Stomach (tissue), 9 donors: ENCODE data around the gene AADACL4. TPM values are rescaled to one million over a fixed set of nuclear protein-coding genes. Genes with fewer than 3 reads are reported as not detected.
A peak's percentile ranks its signal among the peaks of the same experiment; 100 is the strongest.

Experiments used
- DNase-seq, 2 donors: peaks; one replicate each; pipeline versions ENCODE4 v3.0.0 to v3.0.0-alpha.2; 2013 to 2019
- H3K27ac ChIP-seq, 5 donors: fragments of 200-600 bp in 4 of 5; sonication (generic) in 4 of 5; one replicate each; pipeline ENCODE4 v1.5.1; 2013 to 2019; ENCODE audit warnings: mild to moderate bottlenecking in 1 of 5, moderate library complexity in 1 of 5
- H3K27me3 ChIP-seq, 3 donors: fragments of 200-600 bp; sonication (generic); one replicate each; pipeline ENCODE4 v1.5.1; 2017 to 2019; ENCODE audit warnings: mixed run types in 1 of 3
- H3K36me3 ChIP-seq, 4 donors: fragments of 200-600 bp; sonication (generic); 1 replicate in 3 of 4; 2 replicates in 1 of 4; pipeline ENCODE4 v1.5.1; 2016 to 2019
- H3K4me1 ChIP-seq, 4 donors: fragments of 200-600 bp; sonication (generic); one replicate each; pipeline ENCODE4 v1.5.1; 2016 to 2019
- H3K4me3 ChIP-seq, 4 donors: fragments of 200-600 bp; sonication (generic) in 3 of 4; one replicate each; pipeline ENCODE4 v1.5.1; 2016 to 2019; ENCODE audit warnings: mild to moderate bottlenecking in 1 of 4
- H3K9me3 ChIP-seq, 4 donors: fragments of 200-600 bp; sonication (generic); one replicate each; pipeline ENCODE4 v1.5.1; 2016 to 2019
- EP300 ChIP-seq: sonication (generic); formaldehyde crosslinking; IDR thresholded peaks from one replicate; pipeline ENCODE4 v1.6.1; 2017; ENCODE audit warnings: antibody characterized with exemption
- POLR2A ChIP-seq, 4 donors: fragments of 450-650 bp; IDR thresholded peaks; one replicate each; pipeline ENCODE4 v1.6.1; 2016; ENCODE audit warnings: antibody characterized with exemption in 4 of 4, control low read depth in 2 of 4, mild to moderate bottlenecking in 1 of 4, moderate library complexity in 1 of 4
- POLR2AphosphoS5 ChIP-seq, 3 donors: sonication (generic); formaldehyde crosslinking; IDR thresholded peaks; one replicate each; pipeline ENCODE4 v1.6.1; 2016; ENCODE audit warnings: antibody characterized with exemption in 3 of 3
- WGBS, 5 donors: extraction: QIAGEN DNeasy Blood & Tissue Kit in 3 of 5; methylation state at CpG; one replicate each; pipeline versions ENCODE4 v1.1.5 to v1.1.7; 2013 to 2018; 5-methylcytosine and 5-hydroxymethylcytosine counted together
- intact Hi-C: fragments of 100-400 bp; cut with DNase I; formaldehyde crosslinking; loops from one replicate; pipeline ENCODE4 v1.15.1; 2023; ENCODE audit warnings: low total_unique reads
- polyA plus RNA-seq, 3 donors: library from polyadenylated mRNA; stranded (reverse); fragments of 200-250 nt; gene quantifications; one replicate each; pipeline ENCODE4 v1.2.3, GENCODE V29; 2013
- total RNA-seq, 5 donors: library from RNA; depleted of rRNA; stranded (reverse); fragments of >200 nt; gene quantifications; one replicate each; pipeline versions ENCODE4 v1.1.0 to v1.2.3, GENCODE V29; 2014 to 2016
- TF ChIP-seq, protein P1 (sequence below), 7 experiments: fragments of 450-650 bp in 4 of 7; fragments of 200-600 bp in 3 of 7; sonication (generic) in 3 of 7; IDR thresholded peaks; one replicate each; pipeline ENCODE4 v1.5.1; 2016 to 2019; ENCODE audit warnings: antibody characterized with exemption in 7 of 7, control low read depth in 2 of 7, mild to moderate bottlenecking in 1 of 7
- donor health status: healthy with polysubstance abuse.
- donor health status: Bipolar disorder and iron deficiency.
- donor health status: healthy.

AADACL4 gene
- total and polyA plus RNA-seq, 8 donors, result not detected

DNA sequence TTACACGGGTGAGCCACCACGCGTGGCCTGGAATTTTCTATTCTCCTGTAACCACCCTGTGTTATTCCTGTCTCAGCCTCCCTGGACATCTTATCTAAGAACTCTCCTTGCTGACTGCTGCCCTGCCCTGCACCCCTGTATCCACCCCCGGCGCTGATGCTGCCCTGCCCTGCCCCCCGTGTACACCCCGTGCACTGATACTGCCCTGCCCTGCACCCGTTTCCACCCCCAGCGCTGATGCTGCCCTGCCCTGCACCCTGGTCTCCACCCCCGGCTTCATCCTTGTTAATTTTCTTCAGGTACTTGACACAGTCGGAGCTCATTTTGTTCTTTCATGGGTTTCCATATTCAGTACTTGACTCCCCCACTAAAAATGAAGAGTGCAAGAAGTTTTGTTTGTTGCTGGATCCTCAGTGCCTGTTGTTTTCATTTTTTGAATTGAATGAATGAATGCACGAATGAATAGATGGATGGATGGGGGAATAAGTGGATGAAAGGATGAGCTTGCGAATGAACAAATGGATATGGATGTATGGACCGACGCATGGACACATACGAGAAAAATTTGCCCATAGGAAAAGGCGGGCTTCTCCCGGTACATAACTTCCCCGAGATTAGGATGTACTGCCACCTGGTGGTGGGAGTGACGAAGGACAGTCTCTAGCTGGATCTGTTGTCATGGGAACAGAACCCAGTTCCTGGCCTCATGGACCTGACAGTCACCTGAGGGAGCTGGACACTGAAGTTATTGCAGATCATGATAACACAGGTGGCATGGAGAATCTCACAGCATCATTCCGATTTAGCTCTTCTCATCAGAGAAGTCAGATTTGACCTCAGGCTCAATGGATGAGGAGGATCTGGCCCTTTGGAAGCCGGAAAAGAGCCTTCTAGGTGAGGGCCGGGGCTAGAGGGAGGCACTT is 14.9 kb downstream of the AADACL4 start:
- WGBS, 5 donors, result 33 to 37% (median 36%) methylated on average over 23 of the region's 23 CpGs
- Histone ChIP-seq H3K9me3 (peaks cover 0 to 9% (median 7%) of the 10 kb centered on the region in 4 donors), H3K36me3 (no peaks in the 10 kb centered on the region), H3K27me3 (no peaks in the 10 kb centered on the region), H3K4me1 (peaks cover 0 to 9% (median 7%) of the 10 kb centered on the region in 4 donors), H3K4me3 (no peak overlapping the region), H3K27ac (no peak overlapping the region)
- TF ChIP-seq, protein P1, sequence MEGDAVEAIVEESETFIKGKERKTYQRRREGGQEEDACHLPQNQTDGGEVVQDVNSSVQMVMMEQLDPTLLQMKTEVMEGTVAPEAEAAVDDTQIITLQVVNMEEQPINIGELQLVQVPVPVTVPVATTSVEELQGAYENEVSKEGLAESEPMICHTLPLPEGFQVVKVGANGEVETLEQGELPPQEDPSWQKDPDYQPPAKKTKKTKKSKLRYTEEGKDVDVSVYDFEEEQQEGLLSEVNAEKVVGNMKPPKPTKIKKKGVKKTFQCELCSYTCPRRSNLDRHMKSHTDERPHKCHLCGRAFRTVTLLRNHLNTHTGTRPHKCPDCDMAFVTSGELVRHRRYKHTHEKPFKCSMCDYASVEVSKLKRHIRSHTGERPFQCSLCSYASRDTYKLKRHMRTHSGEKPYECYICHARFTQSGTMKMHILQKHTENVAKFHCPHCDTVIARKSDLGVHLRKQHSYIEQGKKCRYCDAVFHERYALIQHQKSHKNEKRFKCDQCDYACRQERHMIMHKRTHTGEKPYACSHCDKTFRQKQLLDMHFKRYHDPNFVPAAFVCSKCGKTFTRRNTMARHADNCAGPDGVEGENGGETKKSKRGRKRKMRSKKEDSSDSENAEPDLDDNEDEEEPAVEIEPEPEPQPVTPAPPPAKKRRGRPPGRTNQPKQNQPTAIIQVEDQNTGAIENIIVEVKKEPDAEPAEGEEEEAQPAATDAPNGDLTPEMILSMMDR (IDR thresholded peaks at IDR 0.05), result peak in 6 of 7 experiments; percentile 58 to 98 (median 94)
- TF ChIP-seq EP300 (no peak), POLR2AphosphoS5 (IDR thresholded peaks at IDR 0.05) (peak in 1 of 3 donors; percentile 59)
- DNase-seq, result peak; percentile 82 to 92
- intact Hi-C loops, result loop anchor here (10.0 kb wide), 2 partner anchors 344 to 544 kb away; no protein-coding TSS in a partner anchor

DNA sequence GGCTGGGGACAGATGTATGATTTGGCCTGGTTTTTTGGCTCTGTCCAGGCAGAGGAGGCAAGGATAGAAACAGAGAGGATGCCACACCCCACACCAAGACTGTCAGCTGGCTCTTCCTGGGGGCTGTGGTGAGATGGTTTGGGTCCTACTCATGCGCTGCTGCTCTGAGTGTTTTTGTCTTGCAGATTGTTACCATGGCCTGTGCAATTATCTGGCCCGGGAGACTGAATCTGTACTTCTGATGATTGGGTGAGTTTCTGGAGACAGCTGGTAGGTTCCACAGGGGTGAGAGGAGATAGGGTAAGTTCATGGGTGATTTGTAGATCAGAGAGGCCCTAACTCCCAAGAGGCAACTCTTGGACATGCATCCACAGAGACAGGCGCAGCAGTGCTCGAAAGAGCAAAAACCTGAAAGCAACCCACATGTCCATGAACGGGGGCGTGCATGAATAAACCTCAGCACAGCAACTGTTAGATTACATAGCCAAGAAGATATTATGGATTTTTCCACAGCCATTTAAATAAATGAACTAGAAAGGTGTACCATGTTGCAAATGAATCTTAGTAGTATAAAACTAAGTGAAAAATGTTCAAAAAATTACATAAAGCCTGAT is 17.8 kb downstream of the AADACL4 start:
- TF ChIP-seq POLR2AphosphoS5 (IDR thresholded peaks at IDR 0.05) (no peak), POLR2A (IDR thresholded peaks at IDR 0.05) (no peak), EP300 (no peak)
- TF ChIP-seq, protein P1 (IDR thresholded peaks at IDR 0.05), result no peak
- Histone ChIP-seq H3K4me3 (no peak overlapping the region), H3K36me3 (no peaks in the 10 kb centered on the region), H3K27me3 (no peaks in the 10 kb centered on the region), H3K9me3 (peaks cover 0 to 9% (median 7%) of the 10 kb centered on the region in 4 donors), H3K27ac (no peak overlapping the region), H3K4me1 (peaks cover 0 to 9% (median 5%) of the 10 kb centered on the region in 4 donors)
- intact Hi-C loops, result no loop called here
- 88 to 94% (median 89%) methylated on average over 5 to 6 of the region's 6 CpGs for WGBS, 5 donors
- no peak for DNase-seq

DNA sequence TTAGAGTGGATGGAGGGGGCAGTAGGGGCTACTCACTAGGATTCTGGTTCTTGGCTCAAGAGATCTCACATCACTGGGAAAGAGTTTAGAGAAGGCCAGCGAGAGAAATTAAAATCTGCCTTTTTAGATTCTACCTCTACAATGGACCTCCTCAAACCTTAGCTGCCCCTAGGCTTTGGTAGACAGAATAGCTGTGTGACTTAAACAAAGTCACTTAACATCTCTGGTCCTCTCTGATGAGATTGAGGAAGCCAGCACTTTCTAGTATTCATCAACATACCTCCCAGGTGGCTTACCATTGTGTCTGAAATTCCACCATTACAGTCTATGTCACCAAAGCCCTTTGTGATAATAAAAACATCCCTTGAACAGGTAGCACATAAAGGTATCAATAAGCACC is 18.7 kb downstream of the AADACL4 start:
- TF ChIP-seq EP300 (no peak), POLR2A (IDR thresholded peaks at IDR 0.05) (no peak), POLR2AphosphoS5 (IDR thresholded peaks at IDR 0.05) (no peak)
- TF ChIP-seq, protein P1 (IDR thresholded peaks at IDR 0.05), result no peak
- H3K36me3 ChIP-seq, result no peaks in the 10 kb centered on the region
- intact Hi-C loops, result no loop called here
- WGBS, 5 donors, result 86 to 100% (median 90%) methylated on average over 1 of the region's 1 CpG
- H3K4me3 ChIP-seq, result no peak overlapping the region
- H3K27ac ChIP-seq, result no peak overlapping the region
- no peak for DNase-seq
- H3K27me3 ChIP-seq, result no peaks in the 10 kb centered on the region
- H3K9me3 ChIP-seq, result peaks cover 0 to 9% (median 7%) of the 10 kb centered on the region in 4 donors
- peaks cover 0 to 9% (median 5%) of the 10 kb centered on the region in 4 donors for H3K4me1 ChIP-seq

DNA sequence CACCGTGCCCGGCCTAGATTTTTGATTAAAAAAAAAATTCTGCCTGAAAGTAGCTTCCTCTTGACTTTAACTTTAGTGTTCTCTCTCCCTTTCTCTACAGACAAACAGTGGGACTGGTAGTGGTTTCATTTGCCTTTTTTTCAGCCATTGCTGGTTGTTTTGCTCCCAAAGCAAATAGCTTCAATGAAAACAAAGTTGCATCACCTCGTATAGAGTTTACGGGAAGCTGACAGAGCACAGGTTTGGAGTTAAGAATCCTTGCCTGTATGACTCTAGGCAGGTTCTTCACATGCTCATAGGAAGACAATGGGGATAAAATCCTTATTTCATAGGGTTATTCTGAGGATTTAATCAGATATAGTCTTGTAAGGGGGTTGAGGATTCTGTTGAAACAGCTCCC is 21.6 kb downstream of the AADACL4 start:
- no peak overlapping the region for H3K4me3 ChIP-seq
- H3K9me3 ChIP-seq, result peaks cover 0 to 18% (median 16%) of the 10 kb centered on the region in 4 donors
- H3K36me3 ChIP-seq, result no peaks in the 10 kb centered on the region
- no peaks in the 10 kb centered on the region for H3K27me3 ChIP-seq
- intact Hi-C loops, result no loop called here
- TF ChIP-seq, protein P1 (IDR thresholded peaks at IDR 0.05), result no peak
- TF ChIP-seq POLR2AphosphoS5 (IDR thresholded peaks at IDR 0.05) (no peak), EP300 (no peak), POLR2A (IDR thresholded peaks at IDR 0.05) (no peak)
- no peaks in the 10 kb centered on the region for H3K4me1 ChIP-seq
- H3K27ac ChIP-seq, result no peak overlapping the region
- DNase-seq, result no peak
- 71 to 83% (median 77%) methylated on average over 4 of the region's 4 CpGs for WGBS, 5 donors
